ENCODE measurements around the gene CLEC2D.
"Not testable (repeated sequence)": the region's sequence is repeated elsewhere in the genome, so short reads cannot be mapped to it uniquely, and the experiment has no call there.

Gene CLEC2D

GRCh38 chr12:9660046-9660445 is 9.5 kb upstream of the CLEC2D start:
- DNase-seq: no peak

GRCh38 chr12:9661720-9662119 is 7.8 kb upstream of the CLEC2D start:
- no peak for DNase-seq

- no peak for DNase-seq
Measured at GRCh38 chr12:9662488-9662887, 7.0 kb upstream of the CLEC2D start.

- DNase-seq: no peak
Measured at GRCh38 chr12:9667403-9668160, 1.9 kb upstream of the CLEC2D start.

- DNase-seq: no peak
Measured at GRCh38 chr12:9668161-9669018, 1.1 kb upstream of the CLEC2D start.

- no peak for DNase-seq
Measured at GRCh38 chr12:9669019-9669326, 540 bp upstream of the CLEC2D start.

GRCh38 chr12:9672340-9672739 is 2.8 kb downstream of the CLEC2D start:
- not testable (repeated sequence) for DNase-seq

- DNase-seq: no peak
Measured at GRCh38 chr12:9673404-9674225, 4.1 kb downstream of the CLEC2D start.

- no peak for DNase-seq
Measured at GRCh38 chr12:9674226-9674590, 4.7 kb downstream of the CLEC2D start.

GRCh38 chr12:9682508-9682907 is 13.0 kb downstream of the CLEC2D start:
- not testable (repeated sequence) for DNase-seq

GRCh38 chr12:9682949-9683348 is 13.4 kb downstream of the CLEC2D start:
- not testable (repeated sequence) for DNase-seq

- DNase-seq: not testable (repeated sequence)
Measured at GRCh38 chr12:9685366-9685765, 15.9 kb downstream of the CLEC2D start.

GRCh38 chr12:9685915-9686314 is 16.4 kb downstream of the CLEC2D start:
- DNase-seq: no peak

GRCh38 chr12:9687228-9687627 is 17.7 kb downstream of the CLEC2D start:
- DNase-seq: no peak

GRCh38 chr12:9692909-9693308 is 23.4 kb downstream of the CLEC2D start:
- DNase-seq: no peak

GRCh38 chr12:9694241-9694640 is 24.7 kb downstream of the CLEC2D start:
- DNase-seq: no peak

- DNase-seq: not testable (repeated sequence)
Measured at GRCh38 chr12:9695150-9695549, 25.6 kb downstream of the CLEC2D start.

- not testable (repeated sequence) for DNase-seq
Measured at GRCh38 chr12:9695661-9696060, 26.1 kb downstream of the CLEC2D start.

GRCh38 chr12:9697619-9698018 is 28.1 kb downstream of the CLEC2D start:
- no peak for DNase-seq

GRCh38 chr12:9698681-9699080 is 29.2 kb downstream of the CLEC2D start:
- DNase-seq: no peak

- DNase-seq: no peak
Measured at GRCh38 chr12:9699269-9699897, 29.9 kb downstream of the CLEC2D start.

- DNase-seq: no peak
Measured at GRCh38 chr12:9699898-9700605, 30.5 kb downstream of the CLEC2D start.
